Neuronal stem cell (in vitro differentiated cells): ENCODE results near the gene SERPINA12.
A peak's percentile ranks its signal among the peaks of the same experiment; 100 is the strongest.

Experiments
- DNase-seq: peaks from one replicate; pipeline ENCODE4 v3.0.0-alpha.2; 2013; ENCODE audit warnings: low spot score
- H2AFZ ChIP-seq: one replicate; pipeline ENCODE4 v1.6.1; 2013; ENCODE audit warnings: mild to moderate bottlenecking, low read length, inconsistent platforms
- H2AK5ac ChIP-seq: 2 replicates; pipeline ENCODE4 v1.6.1; 2013; ENCODE audit warnings: low read depth, mild to moderate bottlenecking, inconsistent platforms, low read length, moderate library complexity, mixed read lengths
- H2BK120ac ChIP-seq: 2 replicates; pipeline ENCODE4 v1.6.1; 2013; ENCODE audit warnings: low read depth, mild to moderate bottlenecking, inconsistent platforms, low read length, moderate library complexity, mixed read lengths
- H2BK12ac ChIP-seq: one replicate; pipeline ENCODE4 v1.6.1; 2013; ENCODE audit warnings: low read length, inconsistent platforms
- H2BK15ac ChIP-seq: 2 replicates; pipeline ENCODE4 v1.6.1; 2013; ENCODE audit warnings: mild to moderate bottlenecking, low read length, inconsistent platforms, mixed read lengths
- H2BK5ac ChIP-seq: one replicate; pipeline ENCODE4 v1.6.1; 2013; ENCODE audit warnings: inconsistent platforms, mild to moderate bottlenecking, low read length, moderate library complexity
- H3K14ac ChIP-seq: one replicate; pipeline ENCODE4 v1.6.1; 2013; ENCODE audit warnings: low read length, inconsistent platforms
- H3K18ac ChIP-seq: 2 replicates; pipeline ENCODE4 v1.6.1; 2013; ENCODE audit warnings: low read length, inconsistent platforms
- H3K23ac ChIP-seq: 2 replicates; pipeline ENCODE4 v1.6.1; 2013; ENCODE audit warnings: low read depth, mild to moderate bottlenecking, mixed read lengths, low read length, inconsistent platforms; ENCODE audit not compliant: poor library complexity
- H3K27ac ChIP-seq: replicated peaks from 3 replicates; pipeline ENCODE4 v1.5.1; 2013; ENCODE audit warnings: low read length, inconsistent platforms
- H3K27me3 ChIP-seq, 3 experiments: 2 replicates each; pipeline ENCODE4 v1.6.1; 2013; ENCODE audit warnings: low read length in 3 of 3, mild to moderate bottlenecking in 2 of 3, inconsistent platforms in 1 of 3, low read depth in 1 of 3, mixed read lengths in 1 of 3, moderate library complexity in 1 of 3; ENCODE audit not compliant: control insufficient read depth in 3 of 3, insufficient read depth in 3 of 3
- H3K36me3 ChIP-seq, 2 donors: replicated peaks in 1 of 2; 2 replicates each; pipeline ENCODE4 v1.6.1; 2013; ENCODE audit warnings: low read length in 2 of 2; ENCODE audit not compliant: control insufficient read depth in 2 of 2, insufficient read depth in 2 of 2
- H3K4ac ChIP-seq: 2 replicates; pipeline ENCODE4 v1.6.1; 2013; ENCODE audit warnings: inconsistent platforms, mild to moderate bottlenecking, low read length, moderate library complexity
- H3K4me1 ChIP-seq, 2 donors: 1 replicate in 1 of 2; 2 replicates in 1 of 2; pipeline ENCODE4 v1.6.1; 2013; ENCODE audit warnings: low read length in 2 of 2, low read depth in 1 of 2; ENCODE audit not compliant: control insufficient read depth in 2 of 2, insufficient read depth in 1 of 2
- H3K4me2 ChIP-seq: one replicate; pipeline ENCODE4 v1.6.1; 2013; ENCODE audit warnings: mild to moderate bottlenecking, low read length, inconsistent platforms; ENCODE audit not compliant: insufficient read depth, poor library complexity, severe bottlenecking
- H3K4me3 ChIP-seq, 2 donors: 2 replicates each; pipeline ENCODE4 v1.5.1; 2013; ENCODE audit warnings: low read length in 2 of 2, mild to moderate bottlenecking in 2 of 2, inconsistent platforms in 1 of 2, moderate library complexity in 1 of 2
- H3K79me1 ChIP-seq: one replicate; pipeline ENCODE4 v1.6.1; 2013; ENCODE audit warnings: low read depth, mild to moderate bottlenecking, inconsistent platforms, low read length, moderate library complexity
- H3K9ac ChIP-seq: one replicate; pipeline ENCODE4 v1.6.1; 2013; ENCODE audit warnings: mild to moderate bottlenecking, low read depth, low read length, inconsistent platforms; ENCODE audit not compliant: poor library complexity
- H3K9me3 ChIP-seq, 2 donors: replicated peaks in 1 of 2; 2 replicates each; pipeline versions ENCODE3 to v1.6.1; 2013; ENCODE audit warnings: low read length in 2 of 2, mild to moderate bottlenecking in 2 of 2, inconsistent platforms in 1 of 2, low read depth in 1 of 2, mixed read lengths in 1 of 2, moderate library complexity in 1 of 2; ENCODE audit not compliant: control insufficient read depth in 2 of 2, insufficient read depth in 1 of 2
- H4K8ac ChIP-seq: one replicate; pipeline ENCODE4 v1.6.1; 2013; ENCODE audit warnings: low read depth, mild to moderate bottlenecking, inconsistent platforms, low read length, moderate library complexity
- H4K91ac ChIP-seq: one replicate; pipeline ENCODE4 v1.6.1; 2013; ENCODE audit warnings: low read length, low read depth, mild to moderate bottlenecking, inconsistent platforms; ENCODE audit not compliant: poor library complexity
- WGBS, 2 donors: extraction: QIAGEN DNeasy Blood & Tissue Kit; methylation state at CpG; one replicate each; pipeline ENCODE4 v1.1.7; 2013; ENCODE audit warnings: missing lambda C conversion rate in 2 of 2, mixed read lengths in 1 of 2; ENCODE audit not compliant: insufficient read length in 2 of 2, insufficient replicate concordance in 1 of 2; ENCODE audit errors: extremely low coverage in 2 of 2; 5-methylcytosine and 5-hydroxymethylcytosine counted together

The SERPINA12 gene

DNA sequence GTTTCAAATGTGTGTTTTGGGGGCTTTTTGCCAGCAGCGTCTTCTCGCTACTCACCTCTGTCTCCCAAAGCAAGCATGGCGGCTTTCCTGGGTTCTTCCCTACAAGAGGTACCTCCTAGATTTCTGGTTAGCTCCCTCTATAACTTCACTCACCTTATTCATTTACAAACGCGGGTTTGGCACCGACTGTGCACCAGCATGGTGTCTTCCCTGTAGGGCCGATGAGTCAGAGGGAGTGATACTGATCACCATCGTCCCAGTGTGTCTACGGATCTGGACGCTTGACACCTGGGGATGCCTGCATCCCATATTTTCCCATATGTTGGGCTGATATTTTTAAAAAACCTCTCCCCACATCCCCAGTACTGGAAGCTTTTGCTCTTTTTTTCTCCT, 8.0 kb upstream of the SERPINA12 start:
- no peaks in the 10 kb centered on the region for H3K79me1 ChIP-seq
- H3K23ac ChIP-seq = no peak overlapping the region
- no peak overlapping the region for H3K4me2 ChIP-seq
- H3K18ac ChIP-seq = peak overlapping the region; percentile 6
- no peak overlapping the region for H2BK120ac ChIP-seq
- peak overlapping the region; percentile 24 for H3K9ac ChIP-seq
- no peaks in the 10 kb centered on the region for H3K36me3 ChIP-seq
- no peak overlapping the region for H3K4ac ChIP-seq
- no peak overlapping the region for H3K27ac ChIP-seq
- WGBS, 2 donors = no CpG with 5 or more reads among the region's 10 CpGs
- H2AK5ac ChIP-seq = no peak overlapping the region
- H2BK12ac ChIP-seq = no peak overlapping the region
- no peak overlapping the region for H4K91ac ChIP-seq
- no peak for DNase-seq
- H4K8ac ChIP-seq = no peak overlapping the region
- H3K27me3 ChIP-seq = no peaks in the 10 kb centered on the region
- H3K14ac ChIP-seq = no peak overlapping the region
- H3K4me1 ChIP-seq = peaks cover 0 to 3% of the 10 kb centered on the region in 2 donors
- no peaks in the 10 kb centered on the region for H3K9me3 ChIP-seq
- no peak overlapping the region for H2AFZ ChIP-seq
- no peak overlapping the region for H3K4me3 ChIP-seq
- H2BK15ac ChIP-seq = no peak overlapping the region
- no peak overlapping the region for H2BK5ac ChIP-seq

- Histone ChIP-seq H3K36me3 (no peaks in the 10 kb centered on the region), H3K4me3 (no peak overlapping the region), H2BK12ac (no peak overlapping the region), H3K9ac (no peak overlapping the region), H3K14ac (no peak overlapping the region), H3K4me1 (peaks cover 0 to 3% of the 10 kb centered on the region in 2 donors), H3K79me1 (no peaks in the 10 kb centered on the region), H3K4ac (no peak overlapping the region), H2AK5ac (no peak overlapping the region), H3K27ac (no peak overlapping the region), H2AFZ (no peak overlapping the region), H3K18ac (peak overlapping the region; percentile 5), H2BK120ac (no peak overlapping the region), H3K23ac (no peak overlapping the region), H2BK15ac (no peak overlapping the region), H3K4me2 (no peak overlapping the region), H3K9me3 (no peaks in the 10 kb centered on the region), H2BK5ac (no peak overlapping the region), H4K91ac (no peak overlapping the region), H3K27me3 (no peaks in the 10 kb centered on the region), H4K8ac (no peak overlapping the region)
- no peak for DNase-seq
- no CpG with 5 or more reads among the region's 6 CpGs for WGBS, 2 donors
Measured at GRCh38 chr14:94515856-94516255, 6.6 kb upstream of the SERPINA12 start.

- Histone ChIP-seq H2AFZ (no peak overlapping the region), H3K14ac (no peak overlapping the region), H3K27me3 (no peaks in the 10 kb centered on the region), H2BK12ac (no peak overlapping the region), H2AK5ac (no peak overlapping the region), H3K18ac (peak overlapping the region; percentile 58), H3K9ac (no peak overlapping the region), H3K9me3 (no peaks in the 10 kb centered on the region), H3K4me1 (peaks cover 0 to 3% of the 10 kb centered on the region in 2 donors), H3K23ac (peak overlapping the region; percentile 65), H3K4me2 (no peak overlapping the region), H3K4ac (no peak overlapping the region), H3K79me1 (no peaks in the 10 kb centered on the region), H3K4me3 (no peak overlapping the region), H2BK15ac (no peak overlapping the region), H2BK5ac (no peak overlapping the region), H3K36me3 (no peaks in the 10 kb centered on the region), H4K91ac (no peak overlapping the region), H4K8ac (no peak overlapping the region), H2BK120ac (no peak overlapping the region), H3K27ac (no peak overlapping the region)
- no peak for DNase-seq
- no CpG with 5 or more reads among the region's 9 CpGs for WGBS, 2 donors
Measured at GRCh38 chr14:94515426-94515825, 6.2 kb upstream of the SERPINA12 start.

- no peak overlapping the region for H3K18ac ChIP-seq
- H3K4ac ChIP-seq = peak overlapping the region; percentile 67
- H2BK120ac ChIP-seq = peak overlapping the region; percentile 5
- H3K79me1 ChIP-seq = no peaks in the 10 kb centered on the region
- peaks cover 0 to 3% of the 10 kb centered on the region in 2 donors for H3K4me1 ChIP-seq
- H3K4me2 ChIP-seq = no peak overlapping the region
- H2AK5ac ChIP-seq = no peak overlapping the region
- no peak for DNase-seq
- no peak overlapping the region for H2BK12ac ChIP-seq
- H3K23ac ChIP-seq = no peak overlapping the region
- H3K9me3 ChIP-seq = no peaks in the 10 kb centered on the region
- no peaks in the 10 kb centered on the region for H3K27me3 ChIP-seq
- H2AFZ ChIP-seq = no peak overlapping the region
- no peaks in the 10 kb centered on the region for H3K36me3 ChIP-seq
- H4K8ac ChIP-seq = no peak overlapping the region
- no CpG with 5 or more reads among the region's 7 CpGs for WGBS, 2 donors
- H4K91ac ChIP-seq = no peak overlapping the region
- no peak overlapping the region for H2BK5ac ChIP-seq
- H3K14ac ChIP-seq = no peak overlapping the region
- no peak overlapping the region for H3K27ac ChIP-seq
- H3K4me3 ChIP-seq = no peak overlapping the region
- no peak overlapping the region for H2BK15ac ChIP-seq
- H3K9ac ChIP-seq = no peak overlapping the region
Measured at GRCh38 chr14:94514351-94514750, 5.1 kb upstream of the SERPINA12 start.
